ENCODE measurements around the gene CACUL1.

CACUL1 gene

GRCh38 chr10:118778727-118779126 lies 24.0 kb upstream of the CACUL1 start:
- Histone ChIP-seq H3K36me3 (ENCODE audit: low read depth) (no peaks in the 10 kb centered on the region), H3K9me3 (ENCODE audit: severe bottlenecking) (no peaks in the 10 kb centered on the region), H3K27me3 (ENCODE audit: insufficient read depth, poor library complexity, severe bottlenecking) (no peaks in the 10 kb centered on the region), H3K4me1 (ENCODE audit: insufficient read depth, poor library complexity, severe bottlenecking) (no peaks in the 10 kb centered on the region), H3K27ac (ENCODE audit: poor library complexity, severe bottlenecking) (no peak overlapping the region), H3K4me3 (ENCODE audit: severe bottlenecking) (no peak overlapping the region)
- DNase-seq (ENCODE audit: low spot score), result no peak
- no peak for ATAC-seq (ENCODE audit: low read depth)
- TF ChIP-seq CTCF (IDR thresholded peaks at IDR 0.05; ENCODE audit: poor library complexity, severe bottlenecking), result no peak

GRCh38 chr10:118776960-118777359 lies 22.2 kb upstream of the CACUL1 start:
- ATAC-seq (ENCODE audit: low read depth) (no peak), DNase-seq (ENCODE audit: low spot score) (no peak)
- no peak overlapping the region for H3K27ac ChIP-seq (ENCODE audit: poor library complexity, severe bottlenecking)
- H3K27me3 ChIP-seq (ENCODE audit: insufficient read depth, poor library complexity, severe bottlenecking), result no peaks in the 10 kb centered on the region
- H3K4me3 ChIP-seq (ENCODE audit: severe bottlenecking), result no peak overlapping the region
- no peaks in the 10 kb centered on the region for H3K36me3 ChIP-seq (ENCODE audit: low read depth)
- H3K9me3 ChIP-seq (ENCODE audit: severe bottlenecking), result no peaks in the 10 kb centered on the region
- no peaks in the 10 kb centered on the region for H3K4me1 ChIP-seq (ENCODE audit: insufficient read depth, poor library complexity, severe bottlenecking)
- no peak for TF ChIP-seq CTCF (IDR thresholded peaks at IDR 0.05; ENCODE audit: poor library complexity, severe bottlenecking)

GRCh38 chr10:118776033-118776432 lies 21.3 kb upstream of the CACUL1 start:
- Histone ChIP-seq H3K4me1 (ENCODE audit: insufficient read depth, poor library complexity, severe bottlenecking) (no peaks in the 10 kb centered on the region), H3K4me3 (ENCODE audit: severe bottlenecking) (no peak overlapping the region), H3K9me3 (ENCODE audit: severe bottlenecking) (no peaks in the 10 kb centered on the region), H3K27ac (ENCODE audit: poor library complexity, severe bottlenecking) (no peak overlapping the region), H3K36me3 (ENCODE audit: low read depth) (no peaks in the 10 kb centered on the region), H3K27me3 (ENCODE audit: insufficient read depth, poor library complexity, severe bottlenecking) (no peaks in the 10 kb centered on the region)
- TF ChIP-seq CTCF (IDR thresholded peaks at IDR 0.05; ENCODE audit: poor library complexity, severe bottlenecking), result no peak
- no peak for ATAC-seq (ENCODE audit: low read depth)
- DNase-seq (ENCODE audit: low spot score), result no peak

- H3K4me3 ChIP-seq (ENCODE audit: severe bottlenecking), result no peak overlapping the region
- no peaks in the 10 kb centered on the region for H3K4me1 ChIP-seq (ENCODE audit: insufficient read depth, poor library complexity, severe bottlenecking)
- no peaks in the 10 kb centered on the region for H3K9me3 ChIP-seq (ENCODE audit: severe bottlenecking)
- H3K27ac ChIP-seq (ENCODE audit: poor library complexity, severe bottlenecking), result no peak overlapping the region
- H3K36me3 ChIP-seq (ENCODE audit: low read depth), result no peaks in the 10 kb centered on the region
- DNase-seq (ENCODE audit: low spot score) (no peak), ATAC-seq (ENCODE audit: low read depth) (no peak)
- H3K27me3 ChIP-seq (ENCODE audit: insufficient read depth, poor library complexity, severe bottlenecking), result no peaks in the 10 kb centered on the region
- TF ChIP-seq CTCF (IDR thresholded peaks at IDR 0.05; ENCODE audit: poor library complexity, severe bottlenecking), result no peak
Measured at GRCh38 chr10:118775478-118775877, 20.7 kb upstream of the CACUL1 start.

GRCh38 chr10:118773041-118773440 lies 18.3 kb upstream of the CACUL1 start:
- Histone ChIP-seq H3K27me3 (ENCODE audit: insufficient read depth, poor library complexity, severe bottlenecking) (no peaks in the 10 kb centered on the region), H3K4me1 (ENCODE audit: insufficient read depth, poor library complexity, severe bottlenecking) (no peaks in the 10 kb centered on the region), H3K36me3 (ENCODE audit: low read depth) (no peaks in the 10 kb centered on the region), H3K9me3 (ENCODE audit: severe bottlenecking) (no peaks in the 10 kb centered on the region), H3K4me3 (ENCODE audit: severe bottlenecking) (no peak overlapping the region), H3K27ac (ENCODE audit: poor library complexity, severe bottlenecking) (no peak overlapping the region)
- TF ChIP-seq CTCF (IDR thresholded peaks at IDR 0.05; ENCODE audit: poor library complexity, severe bottlenecking), result no peak
- DNase-seq (ENCODE audit: low spot score) (no peak), ATAC-seq (ENCODE audit: low read depth) (no peak)
